Astrocyte of the hippocampus (primary cell): ENCODE measurements around the gene CIAO1.
"Not testable (repeated sequence)": the region's sequence is repeated elsewhere in the genome, so short reads cannot be mapped to it uniquely, and the experiment has no call there.

Experiments used
- DNase-seq: peaks from one replicate; pipeline ENCODE4 v3.0.0; 2011; ENCODE audit warnings: low read depth, low spot score

CIAO1 gene

GRCh38 chr2:96265840-96266679, at the start of gene CIAO1, which contains the start of gene TMEM127:
Gene CIAO1, plus strand, starts transcription at chr2:96266225. Its CDS starts 126 bp downstream, at chr2:96266351.
Gene TMEM127, minus strand, starts transcription at chr2:96265997. Its CDS starts 616 bp downstream, at chr2:96265381.
- peak; percentile 100 for DNase-seq

GRCh38 chr2:96218508-96219131, 47.4 kb upstream of the CIAO1 start:
- no peak for DNase-seq

GRCh38 chr2:96219959-96220358, 46.1 kb upstream of the CIAO1 start:
- not testable (repeated sequence) for DNase-seq

- not testable (repeated sequence) for DNase-seq
Observed at GRCh38 chr2:96221106-96221505, 44.9 kb upstream of the CIAO1 start.

- DNase-seq: no peak
Observed at GRCh38 chr2:96225016-96225533, 41.0 kb upstream of the CIAO1 start.

- no peak for DNase-seq
Observed at GRCh38 chr2:96231316-96231715, 34.7 kb upstream of the CIAO1 start.

GRCh38 chr2:96233436-96233835, 32.6 kb upstream of the CIAO1 start:
- no peak for DNase-seq

- DNase-seq: no peak
Observed at GRCh38 chr2:96233880-96234316, 32.1 kb upstream of the CIAO1 start.

GRCh38 chr2:96236882-96237281, 29.1 kb upstream of the CIAO1 start:
- no peak for DNase-seq

- DNase-seq: no peak
Observed at GRCh38 chr2:96238266-96238665, 27.8 kb upstream of the CIAO1 start.

GRCh38 chr2:96239091-96239490, 26.9 kb upstream of the CIAO1 start:
- no peak for DNase-seq

GRCh38 chr2:96239745-96240264, 26.2 kb upstream of the CIAO1 start:
- DNase-seq: no peak

- no peak for DNase-seq
Observed at GRCh38 chr2:96240341-96241038, 25.5 kb upstream of the CIAO1 start.

- DNase-seq: no peak
Observed at GRCh38 chr2:96241227-96241626, 24.8 kb upstream of the CIAO1 start.

GRCh38 chr2:96241900-96242611, 24.0 kb upstream of the CIAO1 start:
- DNase-seq: peak; percentile 56

GRCh38 chr2:96243843-96244242, 22.2 kb upstream of the CIAO1 start:
- no peak for DNase-seq

GRCh38 chr2:96245609-96246390, 20.2 kb upstream of the CIAO1 start:
- DNase-seq: no peak

- no peak for DNase-seq
Observed at GRCh38 chr2:96247009-96247408, 19.0 kb upstream of the CIAO1 start.

GRCh38 chr2:96247896-96248295, 18.1 kb upstream of the CIAO1 start:
- no peak for DNase-seq

GRCh38 chr2:96248624-96249023, 17.4 kb upstream of the CIAO1 start:
- no peak for DNase-seq
